Activated CD4-positive, alpha-beta T cell treated with anti-CD3 and anti-CD28 coated beads, Interleukin-2, amount 50 U/mL, for 4 hours (primary cell): ENCODE data around the gene NSUN7.

Experiments used
- DNase-seq, 2 experiments: peaks; one replicate each; pipeline ENCODE4 v3.0.0-alpha.2; 2020

NSUN7 gene

DNA sequence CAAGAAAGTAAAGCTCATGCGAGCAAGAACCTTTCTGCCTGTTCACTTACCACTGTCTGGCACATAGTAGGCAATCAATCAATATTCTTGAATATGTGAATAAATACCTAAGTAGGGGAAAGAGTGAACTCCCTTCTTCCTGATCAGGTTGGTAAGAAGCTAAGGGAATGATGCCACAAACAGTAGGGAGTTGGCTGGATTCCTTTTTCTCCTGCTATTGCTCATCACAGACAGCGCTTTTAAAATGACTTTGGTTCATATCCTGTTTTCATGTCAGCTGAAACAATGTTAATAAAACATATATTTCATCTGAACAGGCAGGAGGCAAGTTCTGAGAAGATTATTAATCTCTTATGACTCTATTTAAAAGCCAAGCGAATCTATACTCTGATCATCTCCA is 99.2 kb downstream of the NSUN7 start:
- DNase-seq = no peak

DNA sequence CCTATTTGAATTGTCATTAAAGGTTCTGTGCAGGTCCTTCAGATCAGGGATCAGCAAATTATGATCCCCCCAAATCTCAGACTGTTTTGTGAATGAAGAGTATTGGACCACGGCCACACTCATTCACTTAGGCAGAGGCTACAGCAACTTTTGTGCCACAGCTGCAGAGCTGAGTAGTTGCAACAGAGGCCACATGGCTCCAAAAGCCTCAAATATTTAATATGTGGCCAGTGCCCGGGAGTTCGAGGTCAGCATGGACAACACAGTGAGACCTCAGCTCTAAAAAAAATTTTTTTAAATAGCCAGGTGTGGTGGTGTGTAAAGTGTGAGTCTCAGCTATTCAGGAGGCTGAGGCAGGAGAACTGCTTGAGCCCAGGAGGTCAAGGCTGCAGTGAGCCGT is 100.7 kb downstream of the NSUN7 start:
- no peak for DNase-seq

DNA sequence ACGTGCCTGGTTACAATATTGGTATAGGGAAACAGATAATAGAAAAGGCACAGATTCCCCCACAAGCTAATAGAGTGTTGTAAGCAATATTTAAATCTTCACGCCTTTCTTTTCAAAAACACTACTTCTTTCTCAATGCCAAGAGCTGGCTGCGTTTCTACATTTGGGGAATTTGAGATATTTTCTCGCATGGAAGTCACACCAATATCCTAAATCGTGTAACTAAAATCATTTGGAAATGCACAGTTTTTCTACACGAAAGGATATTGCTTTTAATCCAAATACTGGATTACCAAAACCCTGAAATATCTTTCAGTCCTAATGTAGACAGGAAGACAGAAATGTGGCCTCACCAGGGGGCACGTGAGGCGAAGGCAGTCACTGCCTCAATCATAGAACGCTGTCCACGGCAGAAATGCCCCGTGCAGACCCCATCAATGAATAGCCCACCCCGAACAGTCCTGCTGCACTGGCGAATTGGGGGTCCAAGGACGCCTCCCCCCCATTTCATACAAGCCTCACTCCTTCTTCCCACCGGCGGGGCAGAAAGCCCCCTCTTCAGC is 106.6 kb downstream of the NSUN7 start:
- no peak for DNase-seq

DNA sequence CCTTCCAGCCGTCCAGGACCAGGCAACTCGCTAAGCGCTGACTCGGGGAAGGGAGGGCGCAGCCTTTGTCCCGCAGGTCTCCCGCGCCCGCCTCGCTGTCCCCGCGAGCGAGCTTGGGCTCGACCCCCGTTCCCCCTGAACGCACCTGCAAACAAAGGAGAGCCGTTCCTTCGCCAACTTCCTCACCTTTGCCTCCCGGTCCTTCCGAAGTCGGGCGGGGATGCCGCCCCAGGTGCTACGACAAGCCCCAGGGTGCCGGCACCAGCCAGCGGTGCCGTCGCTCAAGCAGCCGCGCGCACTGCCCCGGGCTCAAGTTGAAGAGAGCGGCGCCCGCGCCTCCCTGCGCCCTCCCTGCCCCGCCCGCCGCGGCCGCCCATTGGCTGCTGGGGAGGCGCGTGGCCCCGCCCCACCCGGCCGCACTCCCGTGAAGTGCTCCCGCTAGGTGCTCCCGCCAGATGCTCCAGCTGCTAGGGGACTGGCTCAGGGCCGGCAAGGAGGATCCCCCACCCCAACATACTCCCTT is 107.1 kb downstream of the NSUN7 start:
- DNase-seq = peak; percentile 17 to 33

DNA sequence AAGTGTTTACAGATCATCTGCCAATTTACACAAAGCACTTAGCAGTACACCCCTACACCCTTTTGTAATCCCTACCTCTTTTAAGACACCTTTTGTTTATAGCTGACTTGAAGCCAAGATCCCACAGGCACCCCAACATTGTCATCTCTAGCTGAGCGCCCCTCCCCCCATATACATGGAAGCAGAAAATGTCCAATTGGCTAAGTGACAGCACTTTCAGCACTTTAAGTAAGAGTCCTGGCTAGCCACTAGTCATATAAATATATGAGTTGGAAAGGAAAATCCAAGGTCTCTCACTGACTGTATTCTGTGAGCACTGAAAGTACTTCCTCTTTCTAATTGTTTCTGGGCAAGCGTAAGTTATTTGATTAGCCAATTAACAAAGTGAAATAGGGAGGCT is 108.2 kb downstream of the NSUN7 start:
- DNase-seq = no peak

DNA sequence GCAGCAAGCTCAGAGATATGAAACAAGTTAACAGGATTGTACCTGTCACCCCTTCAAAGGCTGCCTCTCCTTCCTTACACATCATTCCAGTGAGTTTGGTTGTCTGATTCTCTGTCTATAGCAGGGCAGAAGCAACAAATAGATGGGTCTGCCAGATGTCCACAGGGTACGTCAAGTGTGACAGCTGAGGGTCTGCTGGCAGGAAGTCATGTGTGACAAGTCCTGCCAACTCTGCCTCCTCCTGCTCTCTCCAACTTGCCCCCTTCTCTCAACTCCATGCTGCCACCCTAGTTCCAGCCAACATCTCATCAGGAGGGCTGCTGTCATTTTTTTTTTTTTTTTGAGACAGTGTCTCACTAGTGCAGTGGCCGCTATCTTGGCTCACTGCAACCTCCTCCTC is 109.2 kb downstream of the NSUN7 start:
- no peak for DNase-seq
